HepG2 (cell line): ENCODE data around the gene OSGEPL1. TPM values are rescaled to one million over a fixed set of nuclear protein-coding genes. Genes with fewer than 3 reads are reported as not detected.
A peak's percentile ranks its signal among the peaks of the same experiment; 100 is the strongest.

Experiments used
- ATAC-seq: fragments of 200-7000 bp; cut with Tn5 transposase; 3 replicates; pipeline ENCODE4 v1.9.1; 2020; ENCODE audit warnings: mild to moderate bottlenecking, moderate library complexity
- Bru-seq: library from RNA; stranded (reverse); fragments of 400-500 nt; gene quantifications from one replicate; lab custom pipeline; 2021; lab: Mats Ljungman, UMichigan
- BruChase-seq, 2 experiments: library from RNA; stranded (reverse); fragments of 400-500 nt; gene quantifications; one replicate each; lab custom pipeline; 2021; lab: Mats Ljungman, UMichigan
- BruUV-seq: library from RNA; stranded (reverse); fragments of 400-500 nt; replicated peaks from 2 replicates; lab custom pipeline; 2021; lab: Mats Ljungman, UMichigan
- CTCF ChIA-PET: fragments of 300-600 bp; formaldehyde crosslinking; extraction: SDS; loops from one replicate; lab custom pipeline; 2021; ENCODE audit warnings: low total read pairs, inconsistent platforms, low intra/inter-chr PET ratio; lab: Yijun Ruan, JAX
- POLR2A ChIA-PET: fragments of 350-600 bp; sonication (Branson Sonifier 250); formaldehyde crosslinking; loops from one replicate; lab custom pipeline; 2020; ENCODE audit warnings: antibody characterized with exemption, inconsistent platforms; lab: Yijun Ruan, JAX
- DNase-seq: peaks from one replicate; pipeline ENCODE4 v3.0.0-alpha.2; 2015; ENCODE audit warnings: low spot score
- FAIRE-seq: peaks from 3 replicates; lab custom pipeline; 2011; peaks lifted over from hg19 to GRCh38; lab: Jason Lieb, UNC
- H2AFZ ChIP-seq: one replicate; pipeline ENCODE4 v1.6.1; 2011; ENCODE audit warnings: low read length, inconsistent platforms
- H3K27ac ChIP-seq: fragments of 300-600 bp; 3 replicates; pipeline ENCODE4 v1.8.0; 2011; ENCODE audit warnings: mixed run types, mild to moderate bottlenecking, mixed read lengths, low read length, inconsistent platforms; ENCODE audit not compliant: insufficient read depth; ENCODE audit errors: extremely low read length
- H3K27me3 ChIP-seq, 2 experiments: fragments of 200-600 bp in 1 of 2; 2 replicates in 1 of 2; 3 replicates in 1 of 2; pipeline versions ENCODE4 v1.6.0 to v1.8.0; 2011; ENCODE audit warnings: low read length in 2 of 2, mild to moderate bottlenecking in 2 of 2, moderate library complexity in 2 of 2, inconsistent platforms in 1 of 2; ENCODE audit not compliant: insufficient read depth in 2 of 2, control insufficient read depth in 1 of 2
- H3K36me3 ChIP-seq, 2 experiments: fragments of 200-600 bp in 1 of 2; replicated peaks in 1 of 2; 2 replicates in 1 of 2; 3 replicates in 1 of 2; pipeline versions ENCODE4 v1.5.1 to v1.8.0; 2011; ENCODE audit warnings: low read length in 2 of 2, inconsistent platforms in 1 of 2; ENCODE audit not compliant: insufficient read depth in 2 of 2, control insufficient read depth in 1 of 2
- H3K4me1 ChIP-seq: 2 replicates; pipeline ENCODE4 v1.5.1; 2012; ENCODE audit warnings: low read length, inconsistent platforms; ENCODE audit not compliant: insufficient read depth
- H3K4me2 ChIP-seq: 2 replicates; pipeline ENCODE4 v1.6.0; 2011; ENCODE audit warnings: low read depth, low read length, inconsistent platforms
- H3K4me3 ChIP-seq, 3 experiments: fragments of 200-600 bp in 1 of 3; sonication (generic), shearing (Covaris generic) in 1 of 3; replicated peaks in 1 of 3; 2 replicates each; pipeline ENCODE4 v1.5.1; 2011 to 2016; ENCODE audit warnings: low read length in 3 of 3, inconsistent platforms in 2 of 3, low read depth in 2 of 3, mild to moderate bottlenecking in 2 of 3, control low read depth in 1 of 3, mixed read lengths in 1 of 3; ENCODE audit not compliant: insufficient read depth in 1 of 3
- H3K79me2 ChIP-seq: one replicate; pipeline ENCODE4 v1.6.1; 2011; ENCODE audit warnings: low read length, inconsistent platforms; ENCODE audit not compliant: insufficient read depth
- H3K9ac ChIP-seq: 2 replicates; pipeline ENCODE4 v1.6.0; 2011; ENCODE audit warnings: mild to moderate bottlenecking, low read depth, low read length, inconsistent platforms; ENCODE audit not compliant: insufficient read depth
- H3K9me3 ChIP-seq: 2 replicates; pipeline ENCODE4 v1.5.1; 2012; ENCODE audit warnings: mild to moderate bottlenecking, low read length
- H4K20me1 ChIP-seq: 2 replicates; pipeline ENCODE4 v1.6.0; 2011; ENCODE audit warnings: inconsistent platforms, mild to moderate bottlenecking, low read length, moderate library complexity; ENCODE audit not compliant: insufficient read depth
- HNRNPL ChIP-seq: fragments of 200-400 bp; formaldehyde crosslinking; IDR thresholded peaks from 2 replicates; pipeline ENCODE4 v1.6.1; 2017; ENCODE audit warnings: mild to moderate bottlenecking, low read depth, low read length
- MIER2 ChIP-seq: IDR thresholded peaks from 2 replicates; pipeline ENCODE4 v1.6.1; 2016; ENCODE audit warnings: missing biosample characterization, missing genetic modification reagents
- NFE2L1 ChIP-seq: sonication (generic); formaldehyde crosslinking; IDR thresholded peaks from 2 replicates; pipeline ENCODE4 v1.4.0; 2020; ENCODE audit warnings: missing genetic modification reagents, mild to moderate bottlenecking, borderline replicate concordance
- POLR2G ChIP-seq: fragments of 200-400 bp; formaldehyde crosslinking; IDR thresholded peaks from 2 replicates; pipeline ENCODE4 v1.6.1; 2018; ENCODE audit warnings: mild to moderate bottlenecking, low read depth, low read length, moderate library complexity
- ZNF20 ChIP-seq: sonication (generic); formaldehyde crosslinking; IDR thresholded peaks from 2 replicates; pipeline ENCODE4 v1.4.0; 2020; ENCODE audit warnings: mild to moderate bottlenecking, moderate library complexity, missing genetic modification reagents
- ZNF318 ChIP-seq: sonication (generic); formaldehyde crosslinking; IDR thresholded peaks from 2 replicates; pipeline ENCODE4 v1.4.0; 2020; ENCODE audit warnings: mild to moderate bottlenecking, missing genetic modification reagents
- WGBS: methylation state at CpG from one replicate; pipeline ENCODE4 v1.1.6; 2017; ENCODE audit warnings: low lambda C conversion rate; 5-methylcytosine and 5-hydroxymethylcytosine counted together
- in situ Hi-C: cut with HindIII; loops from 2 replicates; pipeline ENCODE4 v1.10.0; 2017; ENCODE audit warnings: low pct_unique_long_range_greater_than_20kb; ENCODE audit not compliant: extremely low pct_ligation_motif_present
- intact Hi-C: fragments of 100-400 bp; cut with micrococcal nuclease; formaldehyde crosslinking; loops from one replicate; pipeline ENCODE4 v1.10.0; 2022; ENCODE audit not compliant: unreplicated experiment
- long read RNA-seq, 2 experiments: library from RNA in 1 of 2; library from polyadenylated mRNA in 1 of 2; stranded (forward) in 1 of 2; unstranded in 1 of 2; transcript quantifications; one replicate each; pipeline ENCODE4 v2.0.0, GENCODE V29; 2019 to 2022
- polyA minus RNA-seq, 3 experiments: library from RNA; depleted of rRNA, polyadenylated mRNA; stranded (reverse); fragments of >200 nt; gene quantifications; 2 replicates each; pipeline ENCODE4 v1.2.3, GENCODE V29; 2011; ENCODE audit warnings: low replicate concordance in 1 of 3
- polyA plus RNA-seq, 8 experiments: library from polyadenylated mRNA; depleted of rRNA in 3 of 8; stranded (reverse) in 7 of 8; unstranded in 1 of 8; fragments of >200 nt; fragmentation: Illumina TruSeq in 4 of 8; extraction: Trizol in 4 of 8; gene quantifications; 2 replicates each; pipeline versions ENCODE4 v1.2.1 to v1.2.3, GENCODE V29; 2011 to 2016; ENCODE audit warnings: low read depth in 4 of 8, missing spikeins in 1 of 8, mixed read lengths in 1 of 8; ENCODE audit not compliant: insufficient read depth in 1 of 8
- total RNA-seq, 5 experiments: library from RNA; depleted of rRNA; stranded (reverse); fragments of >200 nt; fragmentation: Illumina TruSeq; extraction: Trizol; gene quantifications; 2 replicates each; pipeline ENCODE4 v1.2.3, GENCODE V29; 2016; ENCODE audit warnings: low read depth in 1 of 5
- TF ChIP-seq, protein P1 (sequence below): sonication (generic); formaldehyde crosslinking; IDR thresholded peaks from 2 replicates; pipeline ENCODE4 v1.5.0; 2020; ENCODE audit warnings: missing genetic modification reagents, mild to moderate bottlenecking, borderline replicate concordance

OSGEPL1 gene
- total RNA-seq (2016; rRNA removed; fragmentation: Illumina TruSeq; extraction: Trizol), result 10.2 and 11.1 TPM in 2 replicates
- total RNA-seq (2016; cell fraction: cytosol; rRNA removed; fragmentation: Illumina TruSeq; extraction: Trizol; ENCODE audit: low read depth), result 2.1 and 3.3 TPM in 2 replicates
- 9.7 TPM in 2 replicates for total RNA-seq (2016; cell fraction: insoluble cytoplasmic fraction; rRNA removed; fragmentation: Illumina TruSeq; extraction: Trizol)
- total RNA-seq (2016; cell fraction: membrane; rRNA removed; fragmentation: Illumina TruSeq; extraction: Trizol), result 4.5 and 5.0 TPM in 2 replicates
- 13.2 and 13.4 TPM in 2 replicates for total RNA-seq (2016; cell fraction: nucleus; rRNA removed; fragmentation: Illumina TruSeq; extraction: Trizol)
- 9.2 and 10.8 TPM in 2 replicates for polyA plus RNA-seq (2011; rRNA removed)
- polyA plus RNA-seq (2011; cell fraction: cytosol; rRNA removed), result 3.0 and 4.8 TPM in 2 replicates
- 8.5 and 9.2 TPM in 2 replicates for polyA plus RNA-seq (2011; cell fraction: nucleus; rRNA removed)
- polyA plus RNA-seq (2012), result 6.6 and 9.1 TPM in 2 replicates
- polyA plus RNA-seq (2016; cell fraction: cytosol; fragmentation: Illumina TruSeq; extraction: Trizol; ENCODE audit: low read depth), result 0.95 and 1.2 TPM in 2 replicates
- polyA plus RNA-seq (2016; cell fraction: insoluble cytoplasmic fraction; fragmentation: Illumina TruSeq; extraction: Trizol; ENCODE audit: low read depth), result 6.3 and 7.1 TPM in 2 replicates
- polyA plus RNA-seq (2016; cell fraction: membrane; fragmentation: Illumina TruSeq; extraction: Trizol; ENCODE audit: low read depth), result 1.4 and 2.4 TPM in 2 replicates
- polyA plus RNA-seq (2016; cell fraction: nucleus; fragmentation: Illumina TruSeq; extraction: Trizol; ENCODE audit: insufficient read depth, low read depth), result 10.9 and 12.4 TPM in 2 replicates
- polyA minus RNA-seq (2011; rRNA and poly(A)+ RNA removed; ENCODE audit: low replicate concordance), result 5.9 and 6.3 TPM in 2 replicates
- 3.8 TPM in 2 replicates for polyA minus RNA-seq (2011; cell fraction: cytosol; rRNA and poly(A)+ RNA removed)
- polyA minus RNA-seq (2011; cell fraction: nucleus; rRNA and poly(A)+ RNA removed), result 32.2 and 36.7 TPM in 2 replicates
- Bru-seq, nascent RNA, result percentile 61 among the genes with signal in this experiment
- percentile 56 among the genes with signal in this experiment for BruChase-seq, experiment 1, labeled RNA remaining after a 6-hour chase
- BruChase-seq, experiment 2, labeled RNA remaining after a 2-hour chase, result percentile 58 among the genes with signal in this experiment
- long read RNA-seq, experiment 1, partial matches to known transcripts, result 1 of 5 reads
- long read RNA-seq, experiment 1, other reads (novel, unspliced or antisense), result 3 of 5 reads
- long read RNA-seq, experiment 2, partial matches to known transcripts, result 2 of 4 reads
- long read RNA-seq, experiment 2, other reads (novel, unspliced or antisense), result 1 of 4 reads

DNA sequence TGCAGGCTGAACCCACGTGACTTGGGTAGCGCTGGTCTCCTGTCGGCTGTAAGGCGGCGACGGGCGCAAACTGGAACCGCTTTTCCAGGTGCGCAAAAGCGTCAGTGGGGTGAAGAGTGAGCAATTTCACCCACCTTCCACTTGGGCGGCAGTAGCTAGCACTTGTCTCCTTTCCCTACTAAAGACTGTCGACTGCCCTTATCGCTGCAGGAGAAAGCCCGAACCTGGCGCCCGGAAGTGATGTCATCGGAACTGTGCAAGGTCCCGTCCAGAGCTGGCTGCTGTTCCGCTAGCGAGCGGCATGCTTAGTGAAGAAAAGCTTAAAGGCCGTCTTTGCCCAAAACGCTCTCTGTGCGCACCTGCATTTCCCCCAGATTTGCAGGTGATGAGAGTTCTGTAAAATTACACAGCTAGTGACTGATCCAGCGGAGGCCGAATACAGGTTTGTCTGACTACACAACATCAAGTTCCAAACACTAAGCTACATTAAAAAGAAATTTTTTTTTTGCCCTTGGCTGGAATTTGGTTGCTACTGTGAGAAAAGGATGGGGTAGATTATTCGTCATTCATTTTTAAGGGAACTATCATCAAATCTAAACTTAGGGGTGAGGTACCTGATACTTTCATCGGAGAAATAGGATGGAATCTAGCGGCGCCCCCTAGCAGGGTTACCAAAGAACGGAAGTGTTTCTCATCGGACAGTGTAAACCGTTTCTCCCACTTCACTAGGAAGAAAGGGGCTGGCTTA lies at the start of gene OSGEPL1:
OSGEPL1 (minus strand) TSS at position 242 of the 748 bp plus-strand sequence. CDS start 1,152 bp downstream, outside the sequence.
- CTCF ChIA-PET, result interaction anchor here (0.6 to 2.2 kb wide), 4 partner anchors 12 to 308 kb away, joined by 3 to 11 read pairs (median 9); partner anchors contain the start of genes ANKAR and ASNSD1
- TSS peak; percentile 91 for BruUV-seq
- H2AFZ ChIP-seq, result peak within 1 kb of the TSS; percentile 99
- peak within 1 kb of the TSS; percentile 59 to 86 (median 83) for H3K4me3 ChIP-seq
- peak; percentile 99 for ATAC-seq
- in situ Hi-C loops, result loop anchor here (5.0 kb wide), 1 partner anchor 85 kb away; no protein-coding TSS in a partner anchor
- peak within 1 kb of the TSS; percentile 82 for H3K27ac ChIP-seq
- intact Hi-C loops, result loop anchor here (1.0 to 10.0 kb wide), 5 partner anchors 22 to 552 kb away; partner anchors contain the start of genes ANKAR, HIBCH, ORMDL1 and PMS1
- peaks cover 0 to 10% of the 10 kb centered on the region in 2 experiments; a peak in 2 of 5 replicates for H3K36me3 ChIP-seq
- peak within 1 kb of the TSS; percentile 80 for H3K9ac ChIP-seq
- 1% methylated on average over 24 of the region's 33 CpGs for WGBS
- peaks cover 4% of the 10 kb centered on the region for H3K79me2 ChIP-seq
- H3K9me3 ChIP-seq, result no peaks in the 10 kb centered on the region
- peak; percentile 99 for DNase-seq
- peak within 1 kb of the TSS; percentile 79 for H3K4me2 ChIP-seq
- no peaks in the 10 kb centered on the region for H4K20me1 ChIP-seq
- no peaks in the 10 kb centered on the region for H3K27me3 ChIP-seq
- POLR2A ChIA-PET, result interaction anchor here (0.7 to 3.6 kb wide), 15 partner anchors 9 to 712 kb away, joined by 3 to 51 read pairs (median 4); partner anchors contain the start of genes ANKAR, HIBCH, ORMDL1 and PMS1
- peaks cover 20% of the 10 kb centered on the region for H3K4me1 ChIP-seq
- peak; percentile 100 for FAIRE-seq
- 0 out of 2 replicates have a peak, but pooled peaks have one; percentile 16 for TF ChIP-seq ZNF318
- no peak for TF ChIP-seq MIER2 (CRISPR knock-in tag)
- TF ChIP-seq ZNF20 (CRISPR knock-in tag), result no peak; the same call in 1 of the 2 replicates
- TF ChIP-seq NFE2L1 (CRISPR knock-in tag), result no peak
- TF ChIP-seq HNRNPL, result 0 out of 2 replicates have a peak, but pooled peaks have one; percentile 34
- TF ChIP-seq POLR2G, result peak; percentile 99
- TF ChIP-seq, protein P1, sequence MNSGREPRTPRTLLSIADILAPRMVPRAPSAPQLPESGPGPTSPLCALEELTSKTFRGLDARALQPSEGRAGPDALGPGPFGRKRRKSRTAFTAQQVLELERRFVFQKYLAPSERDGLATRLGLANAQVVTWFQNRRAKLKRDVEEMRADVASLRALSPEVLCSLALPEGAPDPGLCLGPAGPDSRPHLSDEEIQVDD (CRISPR knock-in tag), result peak; percentile 72; the same call in 1 of the 2 replicates
